CD14-positive monocyte (primary cell): ENCODE data around the gene SLC35F1. TPM values are rescaled to one million over a fixed set of nuclear protein-coding genes. Genes with fewer than 3 reads are reported as not detected.

Experiments
- DNase-seq, 3 donors: peaks; one replicate each; pipeline ENCODE4 v3.0.0-alpha.2; 2011 to 2022
- H2AFZ ChIP-seq: 2 replicates; pipeline ENCODE4 v1.6.0; 2012; ENCODE audit warnings: mild to moderate bottlenecking, low read depth, low read length, inconsistent platforms; ENCODE audit not compliant: insufficient read depth, poor library complexity, severe bottlenecking
- H3K27ac ChIP-seq, 2 donors: 1 replicate in 1 of 2; 2 replicates in 1 of 2; pipeline ENCODE4 v1.5.1; 2012 to 2013; ENCODE audit warnings: low read length in 2 of 2, control low read depth in 1 of 2, inconsistent platforms in 1 of 2, low read depth in 1 of 2, mild to moderate bottlenecking in 1 of 2
- H3K27me3 ChIP-seq, 2 donors: one replicate each; pipeline versions ENCODE4 v1.6.0 to v1.6.1; 2011 to 2013; ENCODE audit warnings: low read length in 2 of 2; ENCODE audit not compliant: control insufficient read depth in 2 of 2, insufficient read depth in 2 of 2
- H3K36me3 ChIP-seq, 2 donors: replicated peaks in 1 of 2; 1 replicate in 1 of 2; 2 replicates in 1 of 2; pipeline versions ENCODE4 v1.5.1 to v1.6.1; 2012 to 2013; ENCODE audit warnings: low read length in 2 of 2, control low read depth in 1 of 2, inconsistent platforms in 1 of 2, mild to moderate bottlenecking in 1 of 2; ENCODE audit not compliant: insufficient read depth in 2 of 2, control insufficient read depth in 1 of 2
- H3K4me1 ChIP-seq, 2 donors: 1 replicate in 1 of 2; 2 replicates in 1 of 2; pipeline versions ENCODE4 v1.5.1 to v1.6.1; 2012 to 2013; ENCODE audit warnings: low read length in 2 of 2, control low read depth in 1 of 2, inconsistent platforms in 1 of 2, mild to moderate bottlenecking in 1 of 2, moderate library complexity in 1 of 2; ENCODE audit not compliant: insufficient read depth in 2 of 2, control insufficient read depth in 1 of 2
- H3K4me2 ChIP-seq: replicated peaks from 2 replicates; pipeline ENCODE3; 2012; ENCODE audit warnings: low read length, moderate library complexity, mild to moderate bottlenecking; ENCODE audit not compliant: poor library complexity, severe bottlenecking; ENCODE audit errors: extremely low read depth
- H3K4me3 ChIP-seq, 3 experiments: fragments of 200-600 bp in 1 of 3; sonication (generic) in 1 of 3; replicated peaks in 1 of 3; 1 replicate in 2 of 3; 2 replicates in 1 of 3; pipeline ENCODE4 v1.5.1; 2011 to 2013; ENCODE audit warnings: low read length in 3 of 3, mild to moderate bottlenecking in 3 of 3, control low read depth in 2 of 3, low read depth in 2 of 3, inconsistent platforms in 1 of 3, moderate library complexity in 1 of 3
- H3K79me2 ChIP-seq: 2 replicates; pipeline ENCODE4 v1.6.0; 2012; ENCODE audit warnings: mild to moderate bottlenecking, control low read depth, inconsistent platforms, low read length, moderate library complexity; ENCODE audit not compliant: insufficient read depth
- H3K9ac ChIP-seq: 2 replicates; pipeline ENCODE4 v1.6.0; 2017; ENCODE audit warnings: low read length, mild to moderate bottlenecking; ENCODE audit not compliant: insufficient read depth, poor library complexity, severe bottlenecking
- H3K9me3 ChIP-seq, 2 donors: replicated peaks in 1 of 2; 1 replicate in 1 of 2; 2 replicates in 1 of 2; pipeline versions ENCODE4 v1.5.1 to v1.6.1; 2012 to 2013; ENCODE audit warnings: low read length in 2 of 2, control low read depth in 1 of 2; ENCODE audit not compliant: control insufficient read depth in 1 of 2, insufficient read depth in 1 of 2
- H4K20me1 ChIP-seq: 2 replicates; pipeline ENCODE4 v1.6.0; 2012; ENCODE audit warnings: mild to moderate bottlenecking, low read length, control low read depth, moderate library complexity; ENCODE audit not compliant: insufficient read depth
- H3K27ac Mint-ChIP-seq, 7 donors: one replicate each; pipeline ENCODE4 v1.8.0; 2020; ENCODE audit warnings: mild to moderate bottlenecking in 7 of 7, mixed read lengths in 7 of 7, moderate library complexity in 6 of 7, inconsistent platforms in 2 of 7
- H3K27me3 Mint-ChIP-seq, 3 donors: one replicate each; pipeline ENCODE4 v1.8.0; 2021 to 2022; ENCODE audit warnings: low read depth in 3 of 3, mild to moderate bottlenecking in 3 of 3, mixed read lengths in 3 of 3, moderate library complexity in 3 of 3, inconsistent platforms in 1 of 3
- H3K36me3 Mint-ChIP-seq, 2 donors: one replicate each; pipeline ENCODE4 v1.8.0; 2020; ENCODE audit warnings: mixed read lengths in 2 of 2, inconsistent platforms in 1 of 2, mild to moderate bottlenecking in 1 of 2
- H3K4me1 Mint-ChIP-seq: one replicate; pipeline ENCODE4 v1.8.0; 2020; ENCODE audit warnings: mild to moderate bottlenecking, mixed read lengths
- H3K4me3 Mint-ChIP-seq, 2 donors: one replicate each; pipeline ENCODE4 v1.8.0; 2020; ENCODE audit warnings: mild to moderate bottlenecking in 2 of 2, mixed read lengths in 2 of 2, moderate library complexity in 1 of 2
- H3K9me3 Mint-ChIP-seq, 7 donors: one replicate each; pipeline ENCODE4 v1.8.0; 2020 to 2022; ENCODE audit warnings: mixed read lengths in 7 of 7, mild to moderate bottlenecking in 6 of 7, moderate library complexity in 6 of 7, inconsistent platforms in 2 of 7
- CTCF ChIP-seq: fragments of 200-600 bp; IDR thresholded peaks from one replicate; pipeline ENCODE4 v1.8.0; 2022; ENCODE audit warnings: antibody characterized with exemption, mild to moderate bottlenecking
- WGBS: methylation state at CpG from one replicate; pipeline ENCODE4 v1.1.5; 2013; ENCODE audit warnings: missing lambda C conversion rate; ENCODE audit not compliant: insufficient coverage; 5-methylcytosine and 5-hydroxymethylcytosine counted together
- intact Hi-C, 2 donors: fragments of 100-400 bp; cut with micrococcal nuclease; formaldehyde crosslinking; loops; one replicate each; pipeline versions ENCODE4 v1.15.0 to v1.15.1; 2023
- polyA plus RNA-seq, 3 donors: library from polyadenylated mRNA; depleted of rRNA in 1 of 3; unstranded in 2 of 3; stranded (reverse) in 1 of 3; fragments of 300-500 nt in 2 of 3; fragments of >200 nt in 1 of 3; fragmentation: Illumina TruSeq in 2 of 3; gene quantifications; 1 replicate in 2 of 3; 2 replicates in 1 of 3; pipeline ENCODE4 v1.2.3, GENCODE V29; 2012 to 2021

Gene SLC35F1
- polyA plus RNA-seq, 3 donors, result not detected

DNA sequence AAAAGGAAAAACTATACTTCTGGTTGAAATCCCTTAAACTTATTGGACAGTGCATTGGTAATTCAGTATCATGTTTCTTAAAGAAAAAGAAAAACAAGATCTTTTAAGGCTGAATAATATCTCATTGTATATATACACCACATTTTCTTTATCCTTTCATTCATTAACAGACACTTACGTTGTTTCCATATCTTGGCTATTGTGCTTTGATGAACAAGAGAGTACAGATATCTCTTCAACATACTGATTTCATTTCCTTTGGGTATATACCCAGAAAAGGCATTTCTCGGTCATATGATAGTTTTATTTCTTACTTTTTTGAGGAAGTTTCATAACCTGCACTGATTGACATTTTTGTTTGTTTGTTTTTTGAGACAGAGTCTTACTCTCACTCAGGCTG, 281.5 kb downstream of the SLC35F1 start:
- TF ChIP-seq CTCF, result no peak
- Mint-ChIP-seq H3K4me3 (no peak overlapping the region), H3K9me3 (peaks cover 0 to 3% (median 0%) of the 10 kb centered on the region in 7 donors), H3K27ac (no peak overlapping the region), H3K4me1 (peaks cover 5% of the 10 kb centered on the region), H3K36me3 (no peaks in the 10 kb centered on the region), H3K27me3 (no peaks in the 10 kb centered on the region)
- intact Hi-C loops, result no loop called here
- no peak for DNase-seq
- Histone ChIP-seq H3K4me3 (no peak overlapping the region), H3K4me1 (no peaks in the 10 kb centered on the region), H4K20me1 (no peaks in the 10 kb centered on the region), H2AFZ (no peak overlapping the region), H3K4me2 (no peak overlapping the region), H3K79me2 (no peaks in the 10 kb centered on the region), H3K27ac (no peak overlapping the region), H3K27me3 (no peaks in the 10 kb centered on the region), H3K9me3 (no peaks in the 10 kb centered on the region), H3K9ac (no peak overlapping the region), H3K36me3 (no peaks in the 10 kb centered on the region)
- WGBS, result no CpG with 5 or more reads among the region's 2 CpGs

DNA sequence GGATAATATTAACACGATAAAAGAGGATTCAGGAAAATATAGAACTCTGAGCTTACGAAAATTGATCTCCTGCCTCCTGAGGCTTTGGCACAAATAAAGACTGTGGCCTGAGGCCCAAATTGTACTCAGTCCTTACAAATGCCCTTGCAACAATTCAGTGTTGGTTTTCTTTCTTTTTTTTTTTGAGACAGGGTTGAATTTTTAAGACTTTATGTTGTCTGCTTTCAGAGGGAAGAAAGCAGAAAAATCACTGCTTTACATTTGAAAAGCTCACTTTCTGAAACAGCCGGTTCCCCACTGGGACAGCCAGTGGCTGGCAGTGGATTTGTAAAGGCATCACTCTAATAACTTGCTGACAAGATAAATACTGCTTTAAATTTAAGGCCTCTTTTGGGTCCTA, 290.5 kb downstream of the SLC35F1 start:
- Histone ChIP-seq H3K4me3 (no peak overlapping the region), H2AFZ (no peak overlapping the region), H3K36me3 (no peaks in the 10 kb centered on the region), H3K4me2 (no peak overlapping the region), H3K27ac (no peak overlapping the region), H3K9me3 (no peaks in the 10 kb centered on the region), H3K27me3 (no peaks in the 10 kb centered on the region), H4K20me1 (no peaks in the 10 kb centered on the region), H3K4me1 (no peaks in the 10 kb centered on the region), H3K79me2 (no peaks in the 10 kb centered on the region), H3K9ac (no peak overlapping the region)
- Mint-ChIP-seq H3K4me1 (no peaks in the 10 kb centered on the region), H3K27me3 (peaks cover 0 to 3% (median 0%) of the 10 kb centered on the region in 3 donors), H3K36me3 (no peaks in the 10 kb centered on the region), H3K9me3 (peaks cover 0 to 4% (median 0%) of the 10 kb centered on the region in 7 donors), H3K4me3 (no peak overlapping the region), H3K27ac (no peak overlapping the region)
- intact Hi-C loops, result no loop called here
- TF ChIP-seq CTCF, result no peak
- WGBS, result 100% methylated on average over 1 of the region's 3 CpGs
- no peak for DNase-seq
